Colonic mucosa (tissue), 4 donors: ENCODE measurements around the gene GIMAP7. TPM values are rescaled to one million over a fixed set of nuclear protein-coding genes. Genes with fewer than 3 reads are reported as not detected.
A peak's percentile ranks its signal among the peaks of the same experiment; 100 is the strongest.
"Not testable (repeated sequence)": the region's sequence is repeated elsewhere in the genome, so short reads cannot be mapped to it uniquely, and the experiment has no call there.

Experiments used
- DNase-seq: peaks from one replicate; pipeline ENCODE4 v3.0.0-alpha.2; 2020
- H3K27ac ChIP-seq: fragments of 200-600 bp; one replicate; pipeline ENCODE4 v1.8.0; 2021
- H3K27me3 ChIP-seq: fragments of 200-600 bp; one replicate; pipeline ENCODE4 v1.8.0; 2021
- H3K36me3 ChIP-seq: fragments of 200-600 bp; one replicate; pipeline ENCODE4 v1.8.0; 2021
- H3K4me1 ChIP-seq: fragments of 200-600 bp; one replicate; pipeline ENCODE4 v1.8.0; 2021; ENCODE audit warnings: mild to moderate bottlenecking
- H3K4me3 ChIP-seq: fragments of 200-600 bp; one replicate; pipeline ENCODE4 v1.8.0; 2021
- H3K9ac ChIP-seq, 2 donors: one replicate each; pipeline ENCODE4 v1.7.0; 2013; ENCODE audit warnings: control low read depth in 2 of 2, low read depth in 2 of 2, low read length in 2 of 2
- H3K9me3 ChIP-seq: fragments of 200-600 bp; one replicate; pipeline ENCODE4 v1.8.0; 2021
- intact Hi-C: fragments of 100-400 bp; cut with DNase I; formaldehyde crosslinking; loops from one replicate; pipeline ENCODE4 v1.14.1; 2022
- total RNA-seq, 2 donors: library from RNA; stranded (reverse); fragmentation: NEBNext Ultra II Directional in 1 of 2; extraction: Animal tissue kit (Norgen Biotek cat#: 25700) in 1 of 2; gene quantifications; one replicate each; pipeline ENCODE4 v1.2.1, GENCODE V29; 2021
- TF ChIP-seq, protein P1 (sequence below): fragments of 200-600 bp; IDR thresholded peaks from one replicate; pipeline ENCODE4 v1.8.0; 2022; ENCODE audit warnings: antibody characterized with exemption, mild to moderate bottlenecking
- donor health status: healthy.
- donor health status: DM: no; HTN: no; CAD: no.
- donor health status: DM: no; HTN: no; CAD: no.

The GIMAP7 gene
- total RNA-seq, 2 donors from 2014 or later: 4.8 to 5.6 TPM

DNA sequence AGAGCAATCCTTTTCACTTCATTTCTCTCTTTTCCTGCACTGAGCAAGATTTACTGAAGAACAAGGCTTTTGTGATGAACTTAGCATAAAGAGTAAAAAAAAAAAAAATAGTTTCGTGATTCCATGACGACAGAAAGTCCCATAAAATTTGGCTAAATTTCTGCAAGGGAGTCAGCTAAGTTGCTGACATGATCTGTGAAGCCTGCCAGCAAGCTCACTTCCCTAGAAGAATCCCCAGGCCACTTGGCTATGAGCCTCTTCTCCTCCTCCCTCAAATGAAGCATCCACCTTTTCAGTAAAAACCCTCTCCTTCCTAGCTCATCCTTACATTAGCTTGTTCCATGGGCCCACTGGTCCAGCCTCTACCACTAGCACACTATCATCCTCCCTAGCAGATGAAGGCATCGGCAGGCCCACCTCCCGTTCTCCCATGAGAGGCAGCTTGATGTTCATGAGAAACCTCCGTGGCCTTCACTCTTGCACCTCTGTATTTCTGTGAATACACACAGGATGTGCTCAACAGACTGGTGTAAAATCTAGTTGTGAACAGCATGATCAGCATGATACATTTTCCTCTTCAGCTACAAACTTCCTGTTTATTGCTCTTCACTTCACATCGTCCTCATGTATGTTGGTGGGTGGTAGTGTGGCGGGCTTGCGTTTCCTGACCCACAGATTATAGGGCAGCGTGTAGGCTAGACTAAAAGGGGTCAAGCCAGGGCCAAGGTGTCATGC is 33.3 kb upstream of the GIMAP7 start:
- Histone ChIP-seq H3K27me3 (no peaks in the 10 kb centered on the region), H3K4me3 (no peak overlapping the region), H3K9me3 (no peaks in the 10 kb centered on the region), H3K27ac (peak overlapping the region; percentile 23), H3K4me1 (no peaks in the 10 kb centered on the region), H3K36me3 (no peaks in the 10 kb centered on the region), H3K9ac (no peak overlapping the region)
- intact Hi-C loops: no loop called here
- DNase-seq: no peak
- TF ChIP-seq, protein P1, sequence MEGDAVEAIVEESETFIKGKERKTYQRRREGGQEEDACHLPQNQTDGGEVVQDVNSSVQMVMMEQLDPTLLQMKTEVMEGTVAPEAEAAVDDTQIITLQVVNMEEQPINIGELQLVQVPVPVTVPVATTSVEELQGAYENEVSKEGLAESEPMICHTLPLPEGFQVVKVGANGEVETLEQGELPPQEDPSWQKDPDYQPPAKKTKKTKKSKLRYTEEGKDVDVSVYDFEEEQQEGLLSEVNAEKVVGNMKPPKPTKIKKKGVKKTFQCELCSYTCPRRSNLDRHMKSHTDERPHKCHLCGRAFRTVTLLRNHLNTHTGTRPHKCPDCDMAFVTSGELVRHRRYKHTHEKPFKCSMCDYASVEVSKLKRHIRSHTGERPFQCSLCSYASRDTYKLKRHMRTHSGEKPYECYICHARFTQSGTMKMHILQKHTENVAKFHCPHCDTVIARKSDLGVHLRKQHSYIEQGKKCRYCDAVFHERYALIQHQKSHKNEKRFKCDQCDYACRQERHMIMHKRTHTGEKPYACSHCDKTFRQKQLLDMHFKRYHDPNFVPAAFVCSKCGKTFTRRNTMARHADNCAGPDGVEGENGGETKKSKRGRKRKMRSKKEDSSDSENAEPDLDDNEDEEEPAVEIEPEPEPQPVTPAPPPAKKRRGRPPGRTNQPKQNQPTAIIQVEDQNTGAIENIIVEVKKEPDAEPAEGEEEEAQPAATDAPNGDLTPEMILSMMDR: no peak

DNA sequence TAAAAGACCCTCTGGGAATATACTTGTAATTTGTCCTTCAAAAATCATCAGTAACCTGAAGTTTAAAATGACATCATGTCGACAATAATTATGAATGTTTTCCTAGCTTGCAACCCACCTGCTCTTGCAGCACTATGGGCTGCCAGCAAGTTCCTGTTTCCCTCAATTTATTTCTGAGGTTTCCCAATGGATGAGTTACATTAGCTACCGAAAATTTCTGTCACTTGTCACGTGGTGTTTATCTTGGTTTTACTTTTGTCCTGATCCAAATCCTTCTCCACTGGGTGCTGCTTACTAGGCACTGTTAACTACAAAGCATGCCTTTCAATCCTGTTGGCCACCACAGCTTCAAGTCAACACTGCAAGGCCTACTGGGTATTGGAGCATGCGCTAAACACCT is 32.8 kb upstream of the GIMAP7 start:
- TF ChIP-seq, protein P1: no peak
- H3K27me3 ChIP-seq: no peaks in the 10 kb centered on the region
- no peaks in the 10 kb centered on the region for H3K9me3 ChIP-seq
- H3K4me3 ChIP-seq: no peak overlapping the region
- H3K9ac ChIP-seq: no peak overlapping the region
- intact Hi-C loops: no loop called here
- no peaks in the 10 kb centered on the region for H3K36me3 ChIP-seq
- H3K27ac ChIP-seq: no peak overlapping the region
- no peaks in the 10 kb centered on the region for H3K4me1 ChIP-seq
- no peak for DNase-seq

DNA sequence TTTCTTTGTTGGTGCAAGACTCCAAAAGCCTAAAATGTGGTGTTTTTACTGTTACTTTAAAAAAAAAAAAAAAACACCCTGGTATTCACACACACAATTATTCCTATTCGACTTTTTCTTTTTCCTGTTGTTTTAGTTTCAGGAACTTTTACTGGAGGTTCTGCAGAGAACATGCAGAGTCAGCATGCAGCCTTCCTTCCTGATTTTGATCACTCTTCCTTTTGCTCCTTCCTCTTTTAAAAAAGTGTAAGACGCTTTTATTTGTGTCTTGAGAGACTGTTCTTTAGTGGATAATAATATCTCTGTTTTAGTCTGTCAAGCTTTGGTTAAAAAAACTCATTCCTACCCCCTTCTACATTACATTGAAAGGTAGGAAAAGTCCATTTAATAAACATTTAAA is 31.2 kb upstream of the GIMAP7 start:
- peak overlapping the region; percentile 24 for H3K27ac ChIP-seq
- DNase-seq, H3K9ac ChIP-seq, H3K27me3 ChIP-seq, intact Hi-C loops, H3K36me3 ChIP-seq, H3K4me1 ChIP-seq, H3K4me3 ChIP-seq, H3K9me3 ChIP-seq: not testable (repeated sequence)

DNA sequence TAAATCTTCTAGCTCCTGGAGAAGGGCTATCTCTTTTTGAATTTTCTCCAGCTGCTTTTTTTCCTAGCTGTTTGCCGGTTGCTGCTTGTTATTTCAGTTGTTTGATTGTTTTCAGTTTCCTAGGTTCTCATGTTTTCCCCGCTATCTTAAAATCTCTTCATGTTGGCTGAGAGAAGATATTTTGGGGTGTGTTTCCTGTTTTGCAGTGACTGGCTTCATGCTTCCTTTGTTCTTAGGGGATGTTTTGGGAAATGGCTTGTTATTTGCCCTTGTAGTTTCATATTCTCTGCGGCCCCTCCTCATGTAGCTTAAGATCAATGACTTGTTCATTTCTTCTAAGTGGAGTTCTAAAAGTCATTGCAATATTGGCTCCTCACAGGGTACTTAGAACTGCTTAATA is 30.6 kb upstream of the GIMAP7 start:
- not testable (repeated sequence) for DNase-seq, H3K9ac ChIP-seq

DNA sequence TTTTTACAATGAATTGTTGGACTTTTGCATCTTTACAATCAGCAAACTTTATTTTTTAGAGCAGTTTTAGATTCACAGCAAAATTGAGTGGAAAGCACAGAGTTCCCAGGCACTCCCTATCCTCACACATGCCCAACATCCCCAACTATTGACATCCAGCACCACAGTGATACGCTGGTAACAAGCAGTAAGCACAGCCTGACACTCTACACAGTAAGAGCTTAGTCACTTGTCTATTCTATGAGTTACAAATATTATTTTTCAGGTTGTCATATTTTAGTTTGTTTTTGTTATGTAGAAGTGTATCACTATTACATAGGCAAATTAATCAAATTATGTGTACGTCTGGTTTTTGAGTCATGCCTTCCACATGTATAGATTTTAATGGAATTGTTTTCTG is 27.0 kb upstream of the GIMAP7 start:
- no peak overlapping the region for H3K27ac ChIP-seq
- intact Hi-C loops: no loop called here
- no peak for DNase-seq
- no peak overlapping the region for H3K4me3 ChIP-seq
- no peaks in the 10 kb centered on the region for H3K27me3 ChIP-seq
- TF ChIP-seq, protein P1: no peak
- H3K4me1 ChIP-seq: no peaks in the 10 kb centered on the region
- H3K9me3 ChIP-seq: no peaks in the 10 kb centered on the region
- no peaks in the 10 kb centered on the region for H3K36me3 ChIP-seq
- H3K9ac ChIP-seq: no peak overlapping the region

More for the DNA sequence above, 30.6 kb upstream of the GIMAP7 start:
- H3K4me3 ChIP-seq, H3K4me1 ChIP-seq, H3K27me3 ChIP-seq, H3K36me3 ChIP-seq, intact Hi-C loops, H3K9me3 ChIP-seq: not testable (repeated sequence)
- peak overlapping the region; percentile 24 for H3K27ac ChIP-seq

DNA sequence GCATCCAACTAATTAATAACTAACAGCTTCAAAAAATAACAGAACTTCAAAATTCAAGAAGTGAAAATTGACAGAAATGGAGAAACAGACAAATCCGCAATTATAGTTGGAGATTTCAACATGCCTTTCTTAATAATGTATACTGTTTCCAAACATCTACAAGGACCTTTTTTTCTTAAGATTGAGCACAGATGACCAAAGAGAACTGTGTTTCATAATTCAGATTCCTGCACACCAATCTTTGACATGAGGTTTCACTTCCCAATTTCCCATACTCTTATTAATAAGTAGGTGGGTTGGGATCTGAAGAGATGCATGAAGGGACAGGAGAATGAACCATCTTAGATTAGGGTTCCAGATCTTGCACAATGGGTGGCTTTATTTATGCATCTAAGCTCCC is 24.9 kb upstream of the GIMAP7 start:
- intact Hi-C loops: no loop called here
- DNase-seq: no peak
- Histone ChIP-seq H3K36me3 (no peaks in the 10 kb centered on the region), H3K4me1 (no peaks in the 10 kb centered on the region), H3K9ac (no peak overlapping the region), H3K9me3 (no peaks in the 10 kb centered on the region), H3K27ac (no peak overlapping the region), H3K4me3 (no peak overlapping the region), H3K27me3 (no peaks in the 10 kb centered on the region)
- TF ChIP-seq, protein P1: no peak

DNA sequence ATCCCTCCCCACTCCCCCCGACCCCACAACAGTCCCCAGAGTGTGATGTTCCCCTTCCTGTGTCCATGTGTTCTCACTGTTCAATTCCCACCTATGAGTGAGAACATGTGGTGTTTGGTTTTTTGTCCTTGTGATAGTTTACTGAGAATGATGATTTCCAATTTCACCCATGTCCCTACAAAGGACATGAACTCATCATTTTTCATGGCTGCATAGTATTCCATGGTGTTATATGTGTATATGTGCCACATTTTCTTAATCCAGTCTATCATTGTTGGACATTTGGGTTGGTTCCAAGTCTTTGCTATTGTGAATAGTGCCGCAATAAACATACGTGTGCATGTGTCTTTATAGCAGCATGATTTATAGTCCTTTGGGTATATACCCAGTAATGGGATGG is 21.2 kb upstream of the GIMAP7 start:
- H3K36me3 ChIP-seq, H3K27ac ChIP-seq, H3K4me3 ChIP-seq, DNase-seq, H3K9me3 ChIP-seq, H3K9ac ChIP-seq, H3K4me1 ChIP-seq, intact Hi-C loops, H3K27me3 ChIP-seq: not testable (repeated sequence)
